HFFc6 (cell line): ENCODE measurements around the gene ALDH4A1. TPM values are rescaled to one million over a fixed set of nuclear protein-coding genes. Genes with fewer than 3 reads are reported as not detected.

Source experiments
- DNase-seq: peaks from one replicate; pipeline ENCODE4 v3.0.0-alpha.2; 2018
- H3K27ac Mint-ChIP-seq: 2 replicates; pipeline ENCODE4 v1.8.0; 2020; ENCODE audit warnings: mild to moderate bottlenecking, mixed read lengths
- H3K27me3 Mint-ChIP-seq: 2 replicates; pipeline ENCODE4 v1.8.0; 2021; ENCODE audit warnings: mild to moderate bottlenecking, moderate library complexity, mixed read lengths; ENCODE audit not compliant: insufficient read depth
- H3K36me3 Mint-ChIP-seq: 2 replicates; pipeline ENCODE4 v1.8.0; 2021; ENCODE audit warnings: low read depth, mixed read lengths
- H3K4me1 Mint-ChIP-seq: 2 replicates; pipeline ENCODE4 v1.8.0; 2020; ENCODE audit warnings: low read depth, mixed read lengths
- H3K4me3 Mint-ChIP-seq: 2 replicates; pipeline ENCODE4 v1.8.0; 2020; ENCODE audit warnings: mild to moderate bottlenecking, moderate library complexity, mixed read lengths
- H3K9me3 Mint-ChIP-seq: 2 replicates; pipeline ENCODE4 v1.8.0; 2020; ENCODE audit warnings: mild to moderate bottlenecking, mixed read lengths
- CTCF ChIP-seq: fragments of 200-600 bp; sonication (generic); IDR thresholded peaks from 2 replicates; pipeline ENCODE4 v1.5.0; 2021; ENCODE audit warnings: antibody characterized with exemption, mild to moderate bottlenecking
- total RNA-seq, 6 experiments: library from RNA; stranded (reverse); fragmentation: NEBNext Ultra II Directional; extraction: Animal tissue kit (Norgen Biotek cat#: 25700); gene quantifications; 2 replicates in 1 of 6; 3 replicates in 5 of 6; pipeline ENCODE4 v1.2.3, GENCODE V29; 2021

ALDH4A1 gene
- total RNA-seq, 6 experiments from 2014 or later = 18.3 to 24.1 (median 20.2) TPM

GRCh38 chr1:18949686-18950400 lies 47.5 kb upstream of the ALDH4A1 start:
- no peaks in the 10 kb centered on the region; the same call in none of the 2 replicates for H3K27me3 Mint-ChIP-seq
- peak; percentile 56 for DNase-seq
- H3K36me3 Mint-ChIP-seq = no peaks in the 10 kb centered on the region; the same call in 1 of the 2 replicates
- no peaks in the 10 kb centered on the region for H3K9me3 Mint-ChIP-seq
- peaks cover 96% of the 10 kb centered on the region for H3K4me1 Mint-ChIP-seq
- peak overlapping the region; percentile 97 for H3K27ac Mint-ChIP-seq
- peak overlapping the region; percentile 85 for H3K4me3 Mint-ChIP-seq
- peak; percentile 25 for TF ChIP-seq CTCF

- H3K36me3 Mint-ChIP-seq = no peaks in the 10 kb centered on the region; the same call in 1 of the 2 replicates
- peaks cover 96% of the 10 kb centered on the region for H3K4me1 Mint-ChIP-seq
- no peak; the same call in 1 of the 2 replicates for TF ChIP-seq CTCF
- peak overlapping the region; percentile 85 for H3K4me3 Mint-ChIP-seq
- peak; percentile 50 for DNase-seq
- H3K27ac Mint-ChIP-seq = peak overlapping the region; percentile 97
- peaks cover 1% of the 10 kb centered on the region for H3K27me3 Mint-ChIP-seq
- H3K9me3 Mint-ChIP-seq = no peaks in the 10 kb centered on the region
These were observed 46.7 kb upstream of the ALDH4A1 start for GRCh38 chr1:18948913-18949685.

GRCh38 chr1:18948048-18948912 lies 45.9 kb upstream of the ALDH4A1 start:
- Mint-ChIP-seq H3K9me3 (no peaks in the 10 kb centered on the region), H3K36me3 (no peaks in the 10 kb centered on the region), H3K27ac (peak overlapping the region; percentile 97), H3K4me3 (peak overlapping the region; percentile 85), H3K27me3 (peaks cover 2% of the 10 kb centered on the region), H3K4me1 (peaks cover 96% of the 10 kb centered on the region)
- peak; percentile 36 for DNase-seq
- no peak for TF ChIP-seq CTCF

- H3K4me3 Mint-ChIP-seq = peak overlapping the region; percentile 40; the same call in 1 of the 2 replicates
- TF ChIP-seq CTCF = no peak
- H3K27ac Mint-ChIP-seq = peak overlapping the region; percentile 97
These were observed 45.2 kb upstream of the ALDH4A1 start for GRCh38 chr1:18947570-18947969.

More at GRCh38 chr1:18947570-18947969, 45.2 kb upstream of the ALDH4A1 start:
- Mint-ChIP-seq H3K27me3 (peaks cover 2% of the 10 kb centered on the region), H3K4me1 (peaks cover 90% of the 10 kb centered on the region), H3K36me3 (no peaks in the 10 kb centered on the region), H3K9me3 (no peaks in the 10 kb centered on the region)
- DNase-seq = no peak
